Colonic mucosa (tissue), 4 donors: ENCODE measurements around the gene OR10C1. TPM values are rescaled to one million over a fixed set of nuclear protein-coding genes. Genes with fewer than 3 reads are reported as not detected.

ENCODE experiments used
- DNase-seq: peaks from one replicate; pipeline ENCODE4 v3.0.0-alpha.2; 2020
- H3K27ac ChIP-seq: fragments of 200-600 bp; one replicate; pipeline ENCODE4 v1.8.0; 2021
- H3K27me3 ChIP-seq: fragments of 200-600 bp; one replicate; pipeline ENCODE4 v1.8.0; 2021
- H3K36me3 ChIP-seq: fragments of 200-600 bp; one replicate; pipeline ENCODE4 v1.8.0; 2021
- H3K4me1 ChIP-seq: fragments of 200-600 bp; one replicate; pipeline ENCODE4 v1.8.0; 2021; ENCODE audit warnings: mild to moderate bottlenecking
- H3K4me3 ChIP-seq: fragments of 200-600 bp; one replicate; pipeline ENCODE4 v1.8.0; 2021
- H3K9ac ChIP-seq, 2 donors: one replicate each; pipeline ENCODE4 v1.7.0; 2013; ENCODE audit warnings: control low read depth in 2 of 2, low read depth in 2 of 2, low read length in 2 of 2
- H3K9me3 ChIP-seq: fragments of 200-600 bp; one replicate; pipeline ENCODE4 v1.8.0; 2021
- intact Hi-C: fragments of 100-400 bp; cut with DNase I; formaldehyde crosslinking; loops from one replicate; pipeline ENCODE4 v1.14.1; 2022
- total RNA-seq, 2 donors: library from RNA; stranded (reverse); fragmentation: NEBNext Ultra II Directional in 1 of 2; extraction: Animal tissue kit (Norgen Biotek cat#: 25700) in 1 of 2; gene quantifications; one replicate each; pipeline ENCODE4 v1.2.1, GENCODE V29; 2021
- TF ChIP-seq, protein P1 (sequence below): fragments of 200-600 bp; IDR thresholded peaks from one replicate; pipeline ENCODE4 v1.8.0; 2022; ENCODE audit warnings: antibody characterized with exemption, mild to moderate bottlenecking
- donor health status: healthy.
- donor health status: DM: no; HTN: no; CAD: no.
- donor health status: DM: no; HTN: no; CAD: no.

Gene OR10C1
- total RNA-seq, 2 donors from 2014 or later = not detected

DNA sequence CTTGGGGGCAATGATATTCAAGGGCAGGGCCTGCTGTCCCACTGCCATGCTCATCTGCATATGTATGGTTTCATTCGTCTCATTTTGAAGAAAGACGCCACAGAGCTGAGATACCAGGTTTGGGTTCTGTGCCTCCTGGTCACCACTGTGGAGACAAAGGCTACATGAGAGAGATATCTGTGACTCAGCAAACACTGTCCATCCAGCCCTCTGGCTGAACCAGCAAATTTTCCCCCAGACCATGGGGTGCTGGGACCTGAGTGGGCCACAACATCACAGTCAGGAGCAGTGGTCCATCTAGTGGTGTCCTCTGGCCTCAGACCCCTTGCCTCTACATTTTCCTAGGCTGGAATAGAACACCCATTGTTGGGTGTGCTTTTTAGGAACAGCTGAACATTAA lies 48.6 kb downstream of the OR10C1 start, which contains the start of gene MAS1L:
TSS of gene MAS1L (minus strand) at position 297 of the 400 bp plus-strand sequence. CDS start at position 243, 54 bp downstream.
- no peaks in the 10 kb centered on the region for H3K36me3 ChIP-seq
- no peak for DNase-seq
- no peak within 1 kb of the TSS for H3K4me3 ChIP-seq
- no peaks in the 10 kb centered on the region for H3K4me1 ChIP-seq
- H3K9ac ChIP-seq = no peak within 1 kb of the TSS
- H3K27ac ChIP-seq = no peak within 1 kb of the TSS
- intact Hi-C loops = no loop called here
- TF ChIP-seq, protein P1, sequence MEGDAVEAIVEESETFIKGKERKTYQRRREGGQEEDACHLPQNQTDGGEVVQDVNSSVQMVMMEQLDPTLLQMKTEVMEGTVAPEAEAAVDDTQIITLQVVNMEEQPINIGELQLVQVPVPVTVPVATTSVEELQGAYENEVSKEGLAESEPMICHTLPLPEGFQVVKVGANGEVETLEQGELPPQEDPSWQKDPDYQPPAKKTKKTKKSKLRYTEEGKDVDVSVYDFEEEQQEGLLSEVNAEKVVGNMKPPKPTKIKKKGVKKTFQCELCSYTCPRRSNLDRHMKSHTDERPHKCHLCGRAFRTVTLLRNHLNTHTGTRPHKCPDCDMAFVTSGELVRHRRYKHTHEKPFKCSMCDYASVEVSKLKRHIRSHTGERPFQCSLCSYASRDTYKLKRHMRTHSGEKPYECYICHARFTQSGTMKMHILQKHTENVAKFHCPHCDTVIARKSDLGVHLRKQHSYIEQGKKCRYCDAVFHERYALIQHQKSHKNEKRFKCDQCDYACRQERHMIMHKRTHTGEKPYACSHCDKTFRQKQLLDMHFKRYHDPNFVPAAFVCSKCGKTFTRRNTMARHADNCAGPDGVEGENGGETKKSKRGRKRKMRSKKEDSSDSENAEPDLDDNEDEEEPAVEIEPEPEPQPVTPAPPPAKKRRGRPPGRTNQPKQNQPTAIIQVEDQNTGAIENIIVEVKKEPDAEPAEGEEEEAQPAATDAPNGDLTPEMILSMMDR = no peak
- H3K9me3 ChIP-seq = no peaks in the 10 kb centered on the region
- no peaks in the 10 kb centered on the region for H3K27me3 ChIP-seq

DNA sequence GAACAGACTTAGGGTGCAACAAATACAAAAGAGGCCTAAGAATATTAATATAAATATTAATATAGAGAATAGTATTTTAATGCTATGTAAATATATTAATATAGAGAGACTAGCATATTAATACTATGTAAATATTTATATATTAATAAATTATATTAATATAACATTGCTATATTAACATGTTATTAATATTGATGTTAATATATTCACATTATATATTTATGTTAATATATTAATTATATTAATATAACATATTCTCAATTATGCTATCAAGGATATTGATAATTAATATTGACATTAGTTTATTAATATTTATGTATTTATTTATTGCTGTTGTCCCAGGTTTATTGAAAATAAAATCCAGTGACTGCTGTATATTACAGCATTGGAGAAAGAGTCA lies 49.8 kb downstream of the OR10C1 start:
- Histone ChIP-seq H3K27me3 (no peaks in the 10 kb centered on the region), H3K36me3 (no peaks in the 10 kb centered on the region), H3K9me3 (no peaks in the 10 kb centered on the region), H3K4me1 (no peaks in the 10 kb centered on the region), H3K27ac (no peak overlapping the region), H3K4me3 (no peak overlapping the region), H3K9ac (no peak overlapping the region)
- intact Hi-C loops = no loop called here
- no peak for DNase-seq
- TF ChIP-seq, protein P1 = no peak

DNA sequence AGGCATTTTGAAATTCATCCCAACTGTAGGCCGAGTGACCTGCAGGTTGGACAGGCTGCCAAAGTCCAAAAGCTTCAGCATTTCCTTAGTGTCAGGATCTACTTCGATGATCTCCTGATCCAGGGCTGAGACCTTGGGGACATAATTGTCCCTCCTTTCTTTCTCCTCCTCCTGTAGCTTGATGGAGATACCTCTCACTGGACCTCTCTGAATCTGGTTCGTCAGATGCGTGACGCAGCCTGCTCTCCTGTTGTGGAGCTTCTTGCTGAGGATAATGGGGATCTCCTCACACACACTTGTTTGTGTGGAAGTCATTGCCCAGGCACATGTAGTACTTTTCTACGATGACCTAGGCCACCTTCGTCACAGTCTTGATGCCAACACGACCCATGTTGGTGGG lies 50.2 kb downstream of the OR10C1 start:
- Histone ChIP-seq H3K27me3 (no peaks in the 10 kb centered on the region), H3K27ac (no peak overlapping the region), H3K9me3 (no peaks in the 10 kb centered on the region), H3K4me1 (no peaks in the 10 kb centered on the region), H3K36me3 (no peaks in the 10 kb centered on the region), H3K9ac (no peak overlapping the region), H3K4me3 (no peak overlapping the region)
- TF ChIP-seq, protein P1 = no peak
- intact Hi-C loops = no loop called here
- no peak for DNase-seq

DNA sequence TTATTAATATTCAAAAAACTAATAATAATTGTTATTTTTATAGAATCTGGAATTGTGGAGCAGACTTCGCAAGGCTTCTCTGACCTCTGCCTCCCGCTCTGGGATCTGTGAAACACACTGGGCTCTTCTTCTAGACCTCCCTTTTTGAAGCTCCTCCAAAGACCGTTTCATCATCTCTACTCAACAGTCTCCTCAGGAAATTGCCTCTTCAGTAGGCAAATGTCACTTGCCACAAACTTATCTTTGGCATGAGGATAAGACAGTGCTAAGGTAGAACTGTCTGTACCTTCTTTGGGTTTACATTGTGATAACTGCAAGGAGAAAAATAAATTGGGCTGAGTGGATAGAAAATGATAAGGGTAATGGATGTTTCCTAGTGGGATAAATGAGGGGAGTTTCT lies 50.9 kb downstream of the OR10C1 start:
- Histone ChIP-seq H3K27ac (no peak overlapping the region), H3K4me3 (no peak overlapping the region), H3K27me3 (no peaks in the 10 kb centered on the region), H3K9me3 (no peaks in the 10 kb centered on the region), H3K9ac (no peak overlapping the region), H3K4me1 (no peaks in the 10 kb centered on the region), H3K36me3 (no peaks in the 10 kb centered on the region)
- intact Hi-C loops = no loop called here
- TF ChIP-seq, protein P1 = no peak
- no peak for DNase-seq

DNA sequence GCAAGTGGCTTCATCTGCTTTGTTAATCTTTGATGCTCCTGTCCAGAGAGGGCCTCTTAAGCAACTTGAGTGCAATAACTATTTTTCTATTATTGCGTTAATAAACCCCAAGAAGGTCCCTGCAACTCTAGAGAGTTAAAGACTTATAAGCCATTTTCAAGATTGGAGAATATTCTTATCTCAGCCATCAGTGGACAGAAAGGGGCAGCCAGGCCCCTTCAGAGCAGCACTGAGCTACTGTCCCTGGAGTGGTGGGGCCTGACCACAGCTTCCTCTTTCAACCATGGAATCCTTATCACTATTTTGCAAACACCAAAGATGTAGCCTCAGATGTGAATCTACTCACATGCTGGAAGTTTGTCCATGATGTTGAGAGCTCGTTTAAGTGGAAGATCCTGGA lies 51.4 kb downstream of the OR10C1 start:
- no peak overlapping the region for H3K27ac ChIP-seq
- H3K9me3 ChIP-seq = no peaks in the 10 kb centered on the region
- H3K9ac ChIP-seq = no peak overlapping the region
- H3K4me3 ChIP-seq = no peak overlapping the region
- H3K4me1 ChIP-seq = no peaks in the 10 kb centered on the region
- no peaks in the 10 kb centered on the region for H3K27me3 ChIP-seq
- no peak for DNase-seq
- intact Hi-C loops = no loop called here
- TF ChIP-seq, protein P1 = no peak
- H3K36me3 ChIP-seq = no peaks in the 10 kb centered on the region

Other genes starting within 250 kb of the OR10C1 start
- gene OR14J1, start 137.6 kb upstream of the OR10C1 start, total RNA-seq = not detected
- gene OR5V1, start 70.4 kb upstream of the OR10C1 start, total RNA-seq = not detected
- gene OR12D3, start 64.0 kb upstream of the OR10C1 start, total RNA-seq = not detected
- not detected for gene OR12D2, start 43.7 kb upstream of the OR10C1 start, total RNA-seq
- gene OR12D1, start 24.4 kb upstream of the OR10C1 start, total RNA-seq = not detected
- gene OR11A1, start 17.8 kb downstream of the OR10C1 start, total RNA-seq = not detected
- gene OR2H1, start 17.8 kb downstream of the OR10C1 start, total RNA-seq = not detected
- under 1 TPM in 1 of 2 donors, not detected in 1; 0.54 TPM for gene MAS1L, start 48.6 kb downstream of the OR10C1 start, total RNA-seq
- gene UBD, start 120.4 kb downstream of the OR10C1 start, total RNA-seq = 10 to 100 TPM in 1 of 2 donors, under 1 TPM in 1; 0.86 to 10.3 TPM
- not detected for gene OR2H2, start 145.8 kb downstream of the OR10C1 start, total RNA-seq
- gene GABBR1, start 193.9 kb downstream of the OR10C1 start, total RNA-seq = 10 to 100 TPM; 15.5 to 18.6 TPM
- not detected for gene MOG, start 217.8 kb downstream of the OR10C1 start, total RNA-seq
- gene ZFP57, start 241.8 kb downstream of the OR10C1 start, total RNA-seq = not detected